GM12878 (cell line): ENCODE measurements around the gene EPHA4. TPM values are rescaled to one million over a fixed set of nuclear protein-coding genes. Genes with fewer than 3 reads are reported as not detected.

Source experiments
- CBX3 ChIP-seq: fragments of 200-600 bp; sonication (generic); IDR thresholded peaks from 2 replicates; pipeline ENCODE4 v1.6.1; 2016; ENCODE audit warnings: low read depth, borderline replicate concordance
- EP300 ChIP-seq, 2 experiments: fragments of 150-350 bp in 1 of 2; IDR thresholded peaks; 2 replicates each; pipeline ENCODE4 v1.6.1; 2011 to 2012; ENCODE audit warnings: low read depth in 2 of 2, low read length in 2 of 2, borderline replicate concordance in 1 of 2, improper control_type of control experiment in 1 of 2, inconsistent platforms in 1 of 2; ENCODE audit not compliant: control insufficient read depth in 1 of 2
- GATAD2B ChIP-seq: fragments of 450-650 bp; conservative IDR thresholded peaks from 2 replicates; pipeline ENCODE4 v1.6.1; 2017; ENCODE audit warnings: low read depth, mild to moderate bottlenecking, moderate library complexity
- HDAC2 ChIP-seq: fragments of 200-600 bp; sonication (generic); IDR thresholded peaks from 2 replicates; pipeline ENCODE4 v1.6.1; 2017
- IKZF2 ChIP-seq, 2 experiments: fragments of 450-650 bp; IDR thresholded peaks; 2 replicates each; pipeline ENCODE4 v1.6.1; 2017; ENCODE audit warnings: mild to moderate bottlenecking in 2 of 2, moderate library complexity in 2 of 2
- JUND ChIP-seq: IDR thresholded peaks from 2 replicates; pipeline ENCODE4 v1.6.1; 2012; ENCODE audit warnings: low read depth, mild to moderate bottlenecking, low read length, improper control_type of control experiment, moderate library complexity
- KLF5 ChIP-seq: fragments of 450-650 bp; IDR thresholded peaks from 2 replicates; pipeline ENCODE4 v1.6.1; 2014; ENCODE audit warnings: mild to moderate bottlenecking; ENCODE audit not compliant: partially characterized antibody
- LARP7 ChIP-seq: fragments of 450-650 bp; IDR thresholded peaks from 2 replicates; pipeline ENCODE4 v1.6.1; 2017; ENCODE audit warnings: mild to moderate bottlenecking
- NBN ChIP-seq: fragments of 450-650 bp; IDR thresholded peaks from 2 replicates; pipeline ENCODE4 v1.6.1; 2016
- POU2F2 ChIP-seq: IDR thresholded peaks from 3 replicates; pipeline ENCODE4 v1.6.1; 2011; ENCODE audit warnings: low read depth, mild to moderate bottlenecking, low read length, borderline replicate concordance
- SIN3A ChIP-seq: IDR thresholded peaks from 2 replicates; pipeline ENCODE4 v1.6.1; 2012; ENCODE audit warnings: low read depth, low read length, improper control_type of control experiment
- STAT3 ChIP-seq: IDR thresholded peaks from 2 replicates; pipeline ENCODE4 v1.6.1; 2011; ENCODE audit warnings: low read depth, low read length, improper control_type of control experiment
- YBX1 ChIP-seq: fragments of 450-650 bp; IDR thresholded peaks from 2 replicates; pipeline ENCODE4 v1.6.1; 2016; ENCODE audit warnings: antibody characterized with exemption
- ZNF622 ChIP-seq: fragments of 450-650 bp; IDR thresholded peaks from 2 replicates; pipeline ENCODE4 v1.6.1; 2017; ENCODE audit warnings: mild to moderate bottlenecking, inconsistent platforms
- ZZZ3 ChIP-seq: IDR thresholded peaks from 2 replicates; pipeline ENCODE4 v1.6.1; 2011; ENCODE audit warnings: low read depth; ENCODE audit not compliant: control insufficient read depth, insufficient read length
- polyA plus RNA-seq, 11 experiments: library from polyadenylated mRNA; depleted of rRNA in 4 of 11; unstranded in 6 of 11; stranded (reverse) in 5 of 11; fragments of >200 nt; fragmentation: Nextera tagmentation in 4 of 11; fragmentation: Illumina TruSeq in 1 of 11; extraction: Ambion mirVana in 4 of 11; extraction: Trizol in 1 of 11; gene quantifications; 1 replicate in 1 of 11; 2 replicates in 10 of 11; pipeline versions ENCODE4 v1.2.1 to v1.2.3, GENCODE V29; 2011 to 2016; ENCODE audit warnings: inconsistent platforms in 2 of 11, missing spikeins in 2 of 11, low read depth in 1 of 11
- total RNA-seq, 4 experiments: library from RNA; depleted of rRNA in 3 of 4; stranded (reverse); fragments of >200 nt in 3 of 4; fragmentation: Illumina TruSeq in 1 of 4; extraction: Trizol in 1 of 4; gene quantifications; 2 replicates each; pipeline versions ENCODE4 v1.2.1 to v1.2.3, GENCODE V29; 2013 to 2021
- TF ChIP-seq, protein P1 (sequence below): fragments of 450-650 bp; IDR thresholded peaks from 2 replicates; pipeline ENCODE4 v1.6.1; 2017; ENCODE audit warnings: mild to moderate bottlenecking, moderate library complexity
- TF ChIP-seq, protein P2 (sequence below): IDR thresholded peaks from 2 replicates; pipeline ENCODE4 v1.6.1; 2011; ENCODE audit warnings: borderline replicate concordance, low read depth, mild to moderate bottlenecking, moderate library complexity, low read length; ENCODE audit not compliant: insufficient read depth, poor library complexity, severe bottlenecking
- TF ChIP-seq, protein P3 (sequence below): fragments of 450-650 bp; formaldehyde crosslinking; IDR thresholded peaks from 2 replicates; pipeline ENCODE4 v1.4.0; 2020; ENCODE audit warnings: mild to moderate bottlenecking, moderate library complexity
- TF ChIP-seq, protein P4 (sequence below): fragments of 450-650 bp; IDR thresholded peaks from 2 replicates; pipeline ENCODE4 v1.6.1; 2017; ENCODE audit warnings: antibody characterized with exemption, mild to moderate bottlenecking, moderate library complexity

The EPHA4 gene
- total and polyA plus RNA-seq, 10 of the 15 experiments (the other 5 are each of a cell fraction or from before 2014, with no cell fraction given), result 0.06 to 1.5 (median 0.33) TPM; not detected in 1

DNA sequence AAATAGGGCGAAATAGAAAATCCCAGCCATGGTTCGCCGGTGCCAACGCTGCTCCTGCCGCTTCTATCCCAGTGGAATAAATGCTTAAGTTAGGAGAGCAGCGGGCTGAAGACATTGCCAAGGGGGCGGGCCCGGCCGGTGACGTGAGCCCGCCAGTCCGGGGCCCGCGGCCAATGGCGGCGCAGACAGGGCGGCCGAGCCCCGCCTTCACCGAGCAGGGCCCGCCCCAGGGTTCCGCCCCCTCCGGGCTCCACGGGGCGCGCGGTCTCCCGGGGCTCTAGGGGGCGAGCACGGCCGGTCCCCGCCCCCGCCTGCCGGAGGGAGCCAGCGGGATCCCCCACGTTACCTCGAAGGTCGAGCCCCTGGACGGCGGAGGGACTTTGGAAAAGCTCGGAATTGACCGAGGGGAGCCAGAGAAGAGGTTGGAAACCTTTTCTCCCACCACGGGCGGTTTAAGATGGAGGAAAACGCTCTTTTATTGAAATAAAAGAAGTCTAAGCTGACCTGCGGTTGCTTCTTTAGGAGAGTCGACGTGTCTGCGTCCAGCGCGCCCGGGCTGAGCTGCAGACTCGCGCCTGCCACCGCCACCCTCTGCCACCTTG, at the start of gene EPHA4 (continued):
- TF ChIP-seq ZZZ3, result no peak
- TF ChIP-seq IKZF2 (IDR thresholded peaks at IDR 0.05), result no peak
- no peak for TF ChIP-seq KLF5
- TF ChIP-seq HDAC2, result no peak
- TF ChIP-seq, protein P1, sequence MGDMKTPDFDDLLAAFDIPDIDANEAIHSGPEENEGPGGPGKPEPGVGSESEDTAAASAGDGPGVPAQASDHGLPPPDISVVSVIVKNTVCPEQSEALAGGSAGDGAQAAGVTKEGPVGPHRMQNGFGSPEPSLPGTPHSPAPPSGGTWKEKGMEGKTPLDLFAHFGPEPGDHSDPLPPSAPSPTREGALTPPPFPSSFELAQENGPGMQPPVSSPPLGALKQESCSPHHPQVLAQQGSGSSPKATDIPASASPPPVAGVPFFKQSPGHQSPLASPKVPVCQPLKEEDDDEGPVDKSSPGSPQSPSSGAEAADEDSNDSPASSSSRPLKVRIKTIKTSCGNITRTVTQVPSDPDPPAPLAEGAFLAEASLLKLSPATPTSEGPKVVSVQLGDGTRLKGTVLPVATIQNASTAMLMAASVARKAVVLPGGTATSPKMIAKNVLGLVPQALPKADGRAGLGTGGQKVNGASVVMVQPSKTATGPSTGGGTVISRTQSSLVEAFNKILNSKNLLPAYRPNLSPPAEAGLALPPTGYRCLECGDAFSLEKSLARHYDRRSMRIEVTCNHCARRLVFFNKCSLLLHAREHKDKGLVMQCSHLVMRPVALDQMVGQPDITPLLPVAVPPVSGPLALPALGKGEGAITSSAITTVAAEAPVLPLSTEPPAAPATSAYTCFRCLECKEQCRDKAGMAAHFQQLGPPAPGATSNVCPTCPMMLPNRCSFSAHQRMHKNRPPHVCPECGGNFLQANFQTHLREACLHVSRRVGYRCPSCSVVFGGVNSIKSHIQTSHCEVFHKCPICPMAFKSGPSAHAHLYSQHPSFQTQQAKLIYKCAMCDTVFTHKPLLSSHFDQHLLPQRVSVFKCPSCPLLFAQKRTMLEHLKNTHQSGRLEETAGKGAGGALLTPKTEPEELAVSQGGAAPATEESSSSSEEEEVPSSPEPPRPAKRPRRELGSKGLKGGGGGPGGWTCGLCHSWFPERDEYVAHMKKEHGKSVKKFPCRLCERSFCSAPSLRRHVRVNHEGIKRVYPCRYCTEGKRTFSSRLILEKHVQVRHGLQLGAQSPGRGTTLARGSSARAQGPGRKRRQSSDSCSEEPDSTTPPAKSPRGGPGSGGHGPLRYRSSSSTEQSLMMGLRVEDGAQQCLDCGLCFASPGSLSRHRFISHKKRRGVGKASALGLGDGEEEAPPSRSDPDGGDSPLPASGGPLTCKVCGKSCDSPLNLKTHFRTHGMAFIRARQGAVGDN, result no peak; the same call in 1 of the 2 replicates
- TF ChIP-seq YBX1, result no peak
- no peak for TF ChIP-seq JUND
- no peak for TF ChIP-seq POU2F2
- no peak for TF ChIP-seq NBN
- TF ChIP-seq, protein P2, sequence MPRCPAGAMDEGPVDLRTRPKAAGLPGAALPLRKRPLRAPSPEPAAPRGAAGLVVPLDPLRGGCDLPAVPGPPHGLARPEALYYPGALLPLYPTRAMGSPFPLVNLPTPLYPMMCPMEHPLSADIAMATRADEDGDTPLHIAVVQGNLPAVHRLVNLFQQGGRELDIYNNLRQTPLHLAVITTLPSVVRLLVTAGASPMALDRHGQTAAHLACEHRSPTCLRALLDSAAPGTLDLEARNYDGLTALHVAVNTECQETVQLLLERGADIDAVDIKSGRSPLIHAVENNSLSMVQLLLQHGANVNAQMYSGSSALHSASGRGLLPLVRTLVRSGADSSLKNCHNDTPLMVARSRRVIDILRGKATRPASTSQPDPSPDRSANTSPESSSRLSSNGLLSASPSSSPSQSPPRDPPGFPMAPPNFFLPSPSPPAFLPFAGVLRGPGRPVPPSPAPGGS, result no peak
- TF ChIP-seq, protein P3, sequence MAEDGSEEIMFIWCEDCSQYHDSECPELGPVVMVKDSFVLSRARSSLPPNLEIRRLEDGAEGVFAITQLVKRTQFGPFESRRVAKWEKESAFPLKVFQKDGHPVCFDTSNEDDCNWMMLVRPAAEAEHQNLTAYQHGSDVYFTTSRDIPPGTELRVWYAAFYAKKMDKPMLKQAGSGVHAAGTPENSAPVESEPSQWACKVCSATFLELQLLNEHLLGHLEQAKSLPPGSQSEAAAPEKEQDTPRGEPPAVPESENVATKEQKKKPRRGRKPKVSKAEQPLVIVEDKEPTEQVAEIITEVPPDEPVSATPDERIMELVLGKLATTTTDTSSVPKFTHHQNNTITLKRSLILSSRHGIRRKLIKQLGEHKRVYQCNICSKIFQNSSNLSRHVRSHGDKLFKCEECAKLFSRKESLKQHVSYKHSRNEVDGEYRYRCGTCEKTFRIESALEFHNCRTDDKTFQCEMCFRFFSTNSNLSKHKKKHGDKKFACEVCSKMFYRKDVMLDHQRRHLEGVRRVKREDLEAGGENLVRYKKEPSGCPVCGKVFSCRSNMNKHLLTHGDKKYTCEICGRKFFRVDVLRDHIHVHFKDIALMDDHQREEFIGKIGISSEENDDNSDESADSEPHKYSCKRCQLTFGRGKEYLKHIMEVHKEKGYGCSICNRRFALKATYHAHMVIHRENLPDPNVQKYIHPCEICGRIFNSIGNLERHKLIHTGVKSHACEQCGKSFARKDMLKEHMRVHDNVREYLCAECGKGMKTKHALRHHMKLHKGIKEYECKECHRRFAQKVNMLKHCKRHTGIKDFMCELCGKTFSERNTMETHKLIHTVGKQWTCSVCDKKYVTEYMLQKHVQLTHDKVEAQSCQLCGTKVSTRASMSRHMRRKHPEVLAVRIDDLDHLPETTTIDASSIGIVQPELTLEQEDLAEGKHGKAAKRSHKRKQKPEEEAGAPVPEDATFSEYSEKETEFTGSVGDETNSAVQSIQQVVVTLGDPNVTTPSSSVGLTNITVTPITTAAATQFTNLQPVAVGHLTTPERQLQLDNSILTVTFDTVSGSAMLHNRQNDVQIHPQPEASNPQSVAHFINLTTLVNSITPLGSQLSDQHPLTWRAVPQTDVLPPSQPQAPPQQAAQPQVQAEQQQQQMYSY (CRISPR knock-in tag), result no peak
- TF ChIP-seq ZNF622, result no peak
- no peak for TF ChIP-seq STAT3
- TF ChIP-seq, protein P4, sequence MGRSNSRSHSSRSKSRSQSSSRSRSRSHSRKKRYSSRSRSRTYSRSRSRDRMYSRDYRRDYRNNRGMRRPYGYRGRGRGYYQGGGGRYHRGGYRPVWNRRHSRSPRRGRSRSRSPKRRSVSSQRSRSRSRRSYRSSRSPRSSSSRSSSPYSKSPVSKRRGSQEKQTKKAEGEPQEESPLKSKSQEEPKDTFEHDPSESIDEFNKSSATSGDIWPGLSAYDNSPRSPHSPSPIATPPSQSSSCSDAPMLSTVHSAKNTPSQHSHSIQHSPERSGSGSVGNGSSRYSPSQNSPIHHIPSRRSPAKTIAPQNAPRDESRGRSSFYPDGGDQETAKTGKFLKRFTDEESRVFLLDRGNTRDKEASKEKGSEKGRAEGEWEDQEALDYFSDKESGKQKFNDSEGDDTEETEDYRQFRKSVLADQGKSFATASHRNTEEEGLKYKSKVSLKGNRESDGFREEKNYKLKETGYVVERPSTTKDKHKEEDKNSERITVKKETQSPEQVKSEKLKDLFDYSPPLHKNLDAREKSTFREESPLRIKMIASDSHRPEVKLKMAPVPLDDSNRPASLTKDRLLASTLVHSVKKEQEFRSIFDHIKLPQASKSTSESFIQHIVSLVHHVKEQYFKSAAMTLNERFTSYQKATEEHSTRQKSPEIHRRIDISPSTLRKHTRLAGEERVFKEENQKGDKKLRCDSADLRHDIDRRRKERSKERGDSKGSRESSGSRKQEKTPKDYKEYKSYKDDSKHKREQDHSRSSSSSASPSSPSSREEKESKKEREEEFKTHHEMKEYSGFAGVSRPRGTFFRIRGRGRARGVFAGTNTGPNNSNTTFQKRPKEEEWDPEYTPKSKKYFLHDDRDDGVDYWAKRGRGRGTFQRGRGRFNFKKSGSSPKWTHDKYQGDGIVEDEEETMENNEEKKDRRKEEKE, result no peak
- no peak for TF ChIP-seq EP300 (IDR thresholded peaks at IDR 0.05; ENCODE audit: borderline replicate concordance in 1 of 2, control insufficient read depth in 1 of 2, low read depth in 2 of 2, low read length in 2 of 2)
- no peak for TF ChIP-seq SIN3A
- no peak for TF ChIP-seq CBX3
- peak; percentile 43; the same call in 1 of the 2 replicates for TF ChIP-seq LARP7
- 0 out of 2 replicates have a peak, but pooled peaks have one; percentile 38 for TF ChIP-seq GATAD2B
